Calu3 (cell line): ENCODE measurements around the gene NLN. TPM values are rescaled to one million over a fixed set of nuclear protein-coding genes. Genes with fewer than 3 reads are reported as not detected.

Experiments
- BruUV-seq: library from RNA; stranded (reverse); fragments of 400-500 nt; replicated peaks from 2 replicates; lab custom pipeline; 2021; lab: Mats Ljungman, UMichigan
- CTCF ChIA-PET: fragments of 300-600 bp; sonication (Branson Sonifier 250); formaldehyde crosslinking; loops from one replicate; lab custom pipeline; 2022; ENCODE audit warnings: antibody characterized with exemption; lab: Charles Lee
- DNase-seq: peaks from one replicate; pipeline ENCODE4 v3.0.0; 2022
- H3K27ac Mint-ChIP-seq: one replicate; pipeline ENCODE4 v1.8.0; 2022; ENCODE audit warnings: mixed read lengths; ENCODE audit not compliant: unreplicated experiment
- H3K27me3 Mint-ChIP-seq: one replicate; pipeline ENCODE4 v1.8.0; 2022; ENCODE audit warnings: mixed read lengths; ENCODE audit not compliant: unreplicated experiment
- H3K36me3 Mint-ChIP-seq: one replicate; pipeline ENCODE4 v1.8.0; 2022; ENCODE audit warnings: mild to moderate bottlenecking, moderate library complexity, mixed read lengths; ENCODE audit not compliant: insufficient read depth, unreplicated experiment
- H3K4me1 Mint-ChIP-seq: one replicate; pipeline ENCODE4 v1.8.0; 2022; ENCODE audit warnings: mild to moderate bottlenecking, low read depth, mixed read lengths; ENCODE audit not compliant: unreplicated experiment
- H3K4me3 Mint-ChIP-seq: one replicate; pipeline ENCODE4 v1.8.0; 2022; ENCODE audit warnings: mild to moderate bottlenecking, low read depth, moderate library complexity, mixed read lengths; ENCODE audit not compliant: unreplicated experiment
- H3K9me3 Mint-ChIP-seq: one replicate; pipeline ENCODE4 v1.8.0; 2022; ENCODE audit warnings: low read depth, mixed read lengths; ENCODE audit not compliant: unreplicated experiment
- CTCF ChIP-seq: fragments of 200-600 bp; IDR thresholded peaks from one replicate; pipeline ENCODE4 v1.8.0; 2022; ENCODE audit warnings: antibody characterized with exemption; ENCODE audit not compliant: unreplicated experiment
- intact Hi-C: fragments of 100-400 bp; cut with micrococcal nuclease; formaldehyde crosslinking; loops from one replicate; pipeline ENCODE4 v1.10.0; 2022; ENCODE audit not compliant: unreplicated experiment
- total RNA-seq: library from RNA; stranded (reverse); gene quantifications from 2 replicates; pipeline ENCODE4 v1.2.3, GENCODE V29; 2022

The NLN gene
- total RNA-seq, 1 experiment from 2014 or later: 47.9 TPM

DNA sequence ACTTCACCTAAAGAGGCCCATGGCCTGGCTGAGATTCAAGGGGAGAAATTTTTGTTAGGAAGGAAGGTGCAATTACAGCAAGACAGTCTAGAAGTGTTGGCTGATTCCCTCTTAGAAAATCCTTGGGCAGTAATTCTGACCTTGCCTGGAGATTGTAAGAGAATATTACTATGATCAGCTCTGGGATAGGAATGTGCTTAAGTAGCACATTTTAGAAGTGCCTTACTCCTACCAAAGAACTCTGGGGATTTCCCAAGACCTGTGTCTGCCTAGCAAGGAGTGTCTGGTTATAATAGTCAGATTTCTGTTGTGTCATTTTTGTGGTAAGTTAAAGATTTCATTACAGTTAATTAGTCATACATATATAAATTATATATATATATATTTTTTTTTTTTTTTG is 52.3 kb downstream of the NLN start:
- no peaks in the 10 kb centered on the region for H3K27me3 Mint-ChIP-seq
- H3K9me3 Mint-ChIP-seq: no peaks in the 10 kb centered on the region
- DNase-seq: peak; percentile 6
- BruUV-seq: no TSS peak
- intact Hi-C loops: no loop called here
- H3K4me3 Mint-ChIP-seq: no peak overlapping the region
- H3K36me3 Mint-ChIP-seq: no peaks in the 10 kb centered on the region
- no peak for TF ChIP-seq CTCF
- CTCF ChIA-PET: no interaction called here
- no peak overlapping the region for H3K27ac Mint-ChIP-seq
- no peaks in the 10 kb centered on the region for H3K4me1 Mint-ChIP-seq

GRCh38 chr5:65775476-65775875 is 53.5 kb downstream of the NLN start:
- no peak overlapping the region for H3K4me3 Mint-ChIP-seq
- no TSS peak for BruUV-seq
- H3K27me3 Mint-ChIP-seq: no peaks in the 10 kb centered on the region
- H3K36me3 Mint-ChIP-seq: peaks cover 8% of the 10 kb centered on the region
- no peak overlapping the region for H3K27ac Mint-ChIP-seq
- no peak for TF ChIP-seq CTCF
- CTCF ChIA-PET: no interaction called here
- intact Hi-C loops: no loop called here
- no peak for DNase-seq
- H3K4me1 Mint-ChIP-seq: no peaks in the 10 kb centered on the region
- no peaks in the 10 kb centered on the region for H3K9me3 Mint-ChIP-seq

DNA sequence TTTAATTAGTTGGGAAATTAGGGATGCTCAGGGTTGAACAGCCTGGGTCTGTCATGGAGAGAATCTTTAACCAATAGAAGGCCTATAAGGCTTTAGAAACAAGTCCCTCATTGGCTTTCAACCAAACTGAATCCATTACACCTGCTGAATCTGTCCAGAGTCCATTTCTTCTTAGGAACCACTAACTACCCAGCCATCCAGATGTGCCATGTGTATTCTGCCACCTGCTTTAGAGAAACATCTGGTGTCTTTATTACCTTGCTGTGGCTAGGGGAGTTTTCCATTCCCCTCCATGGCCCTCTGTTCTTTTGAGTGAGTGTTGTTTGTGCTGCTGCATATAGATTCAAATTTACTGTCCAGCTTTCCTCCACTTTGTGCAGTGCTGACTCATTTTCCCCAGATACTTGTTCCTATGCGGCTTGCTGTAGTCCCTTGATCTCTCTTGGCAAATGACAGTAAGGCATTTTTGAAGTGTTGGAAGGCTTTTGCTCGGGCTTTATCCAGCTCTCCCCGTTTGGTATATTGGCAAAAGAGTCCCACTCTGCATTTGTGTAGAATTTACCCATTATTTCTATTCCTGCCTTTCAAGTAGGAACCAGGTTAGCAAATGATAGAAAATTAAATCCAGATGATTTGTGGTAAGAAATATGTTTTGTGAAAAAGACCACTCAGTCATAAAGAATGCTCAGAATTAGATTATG is 54.6 kb downstream of the NLN start:
- CTCF ChIA-PET: no interaction called here
- Mint-ChIP-seq H3K4me1 (no peaks in the 10 kb centered on the region), H3K27ac (no peak overlapping the region), H3K9me3 (no peaks in the 10 kb centered on the region), H3K36me3 (peaks cover 12% of the 10 kb centered on the region), H3K27me3 (no peaks in the 10 kb centered on the region), H3K4me3 (no peak overlapping the region)
- intact Hi-C loops: no loop called here
- TF ChIP-seq CTCF: no peak
- no TSS peak for BruUV-seq
- no peak for DNase-seq

DNA sequence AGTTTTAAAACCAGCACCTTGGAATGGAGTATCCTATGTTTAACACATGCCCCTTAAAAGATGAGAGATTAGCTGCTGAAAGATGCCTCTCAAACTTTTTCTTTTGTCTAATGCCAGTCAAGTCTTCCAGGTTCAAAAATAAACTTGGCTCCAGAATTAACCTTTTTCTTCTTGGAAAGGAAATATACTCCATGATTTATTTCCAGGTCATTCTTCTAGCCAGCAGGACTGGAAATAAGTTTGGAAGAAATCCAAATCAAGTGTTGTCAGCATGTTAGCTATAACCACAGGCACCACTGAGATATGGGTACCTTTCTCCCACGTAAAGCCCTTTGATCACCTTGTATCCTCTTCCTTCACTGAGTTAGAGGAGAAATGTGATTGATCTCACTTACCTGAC is 56.1 kb downstream of the NLN start:
- Mint-ChIP-seq H3K9me3 (no peaks in the 10 kb centered on the region), H3K36me3 (peaks cover 12% of the 10 kb centered on the region), H3K4me3 (no peak overlapping the region), H3K27me3 (no peaks in the 10 kb centered on the region), H3K27ac (no peak overlapping the region), H3K4me1 (no peaks in the 10 kb centered on the region)
- CTCF ChIA-PET: no interaction called here
- no TSS peak for BruUV-seq
- no peak for DNase-seq
- intact Hi-C loops: no loop called here
- TF ChIP-seq CTCF: no peak
